GM12878 (cell line): ENCODE results near the gene POC1B.

ENCODE experiments used
- ATF3 ChIP-seq: IDR thresholded peaks from 2 replicates; pipeline ENCODE4 v1.6.1; 2011; ENCODE audit warnings: low read depth, mild to moderate bottlenecking, low read length, moderate library complexity, borderline replicate concordance; ENCODE audit errors: extremely low read depth
- CHD4 ChIP-seq: fragments of 200-600 bp; sonication (generic); IDR thresholded peaks from 2 replicates; pipeline ENCODE4 v1.6.1; 2016; ENCODE audit warnings: mild to moderate bottlenecking
- CTCF ChIP-seq, 3 experiments: IDR thresholded peaks in 2 of 3; conservative IDR thresholded peaks in 1 of 3; 2 replicates each; pipeline ENCODE4 v1.5.1; 2011; ENCODE audit warnings: low read depth in 3 of 3, low read length in 3 of 3, mild to moderate bottlenecking in 3 of 3, control low read depth in 2 of 3, moderate library complexity in 2 of 3, inconsistent platforms in 1 of 3, mixed read lengths in 1 of 3; ENCODE audit not compliant: control insufficient read depth in 2 of 3, insufficient read depth in 1 of 3; ENCODE audit errors: extremely low read depth in 1 of 3
- EZH2 ChIP-seq: IDR thresholded peaks from 2 replicates; pipeline ENCODE4 v1.6.1; 2012; ENCODE audit warnings: low read depth, mild to moderate bottlenecking, control low read depth, inconsistent platforms, low read length, borderline replicate concordance; ENCODE audit not compliant: control insufficient read depth
- FOXM1 ChIP-seq: IDR thresholded peaks from 2 replicates; pipeline ENCODE4 v1.6.1; 2012; ENCODE audit warnings: low read depth, mild to moderate bottlenecking, inconsistent platforms, low read length, moderate library complexity
- JUNB ChIP-seq: IDR thresholded peaks from 2 replicates; pipeline ENCODE4 v1.6.1; 2016; ENCODE audit warnings: antibody characterized with exemption, mild to moderate bottlenecking
- JUND ChIP-seq: IDR thresholded peaks from 2 replicates; pipeline ENCODE4 v1.6.1; 2012; ENCODE audit warnings: low read depth, mild to moderate bottlenecking, low read length, improper control_type of control experiment, moderate library complexity
- MAX ChIP-seq: IDR thresholded peaks from 2 replicates; pipeline ENCODE4 v1.6.1; 2012; ENCODE audit warnings: low read depth, low read length, improper control_type of control experiment
- NFYB ChIP-seq: IDR thresholded peaks from 2 replicates; pipeline ENCODE4 v1.6.1; 2011; ENCODE audit warnings: low read depth, mild to moderate bottlenecking, low read length, improper control_type of control experiment, moderate library complexity; ENCODE audit not compliant: insufficient read depth
- POLR2A ChIP-seq: IDR thresholded peaks from 2 replicates; pipeline ENCODE4 v1.6.1; 2011; ENCODE audit warnings: low read depth, mild to moderate bottlenecking, low read length
- POLR2AphosphoS5 ChIP-seq: IDR thresholded peaks from 2 replicates; pipeline ENCODE4 v1.6.1; 2011; ENCODE audit warnings: mild to moderate bottlenecking, low read length, inconsistent platforms
- SMC3 ChIP-seq: IDR thresholded peaks from 2 replicates; pipeline ENCODE4 v1.6.1; 2011; ENCODE audit warnings: low read length, improper control_type of control experiment, borderline replicate concordance
- ZBTB11 ChIP-seq: fragments of 450-650 bp; formaldehyde crosslinking; IDR thresholded peaks from 2 replicates; pipeline ENCODE4 v1.5.0; 2022; ENCODE audit warnings: mild to moderate bottlenecking, missing genetic modification characterization
- ZBTB40 ChIP-seq: fragments of 450-650 bp; IDR thresholded peaks from 2 replicates; pipeline ENCODE4 v1.6.1; 2016; ENCODE audit warnings: mild to moderate bottlenecking, moderate library complexity, borderline replicate concordance

- TF ChIP-seq ATF3 (no peak), ZBTB40 (no peak), JUND (no peak), CHD4 (no peak), JUNB (no peak), FOXM1 (no peak), ZBTB11 (CRISPR knock-in tag) (no peak), SMC3 (no peak), CTCF (IDR thresholded peaks at IDR 0.05 in 2 of 3, conservative IDR thresholded peaks at IDR 0.05 in 1 of 3; ENCODE audit: control insufficient read depth in 2 of 3, extremely low read depth in 1 of 3, insufficient read depth in 1 of 3, low read depth in 3 of 3, low read length in 3 of 3) (no peak), EZH2 (no peak), POLR2A (no peak), POLR2AphosphoS5 (no peak), NFYB (no peak), MAX (no peak)
Observed at GRCh38 chr12:89556976-89557375, 31.1 kb upstream of the POC1B start.
